HFF-Myc (cell line): ENCODE data around the gene TTLL11.
"Not testable (repeated sequence)": the region's sequence is repeated elsewhere in the genome, so short reads cannot be mapped to it uniquely, and the experiment has no call there.

ENCODE experiments used
- DNase-seq: peaks from one replicate; pipeline ENCODE4 v3.0.0-alpha.2; 2011; ENCODE audit warnings: low read depth; ENCODE audit errors: extremely low read depth
- H3K4me3 ChIP-seq: replicated peaks from 2 replicates; pipeline ENCODE4 v1.5.1; 2011; ENCODE audit warnings: low read depth, mild to moderate bottlenecking, control low read depth, low read length
- CTCF ChIP-seq: IDR thresholded peaks from 2 replicates; pipeline ENCODE4 v1.5.1; 2012; ENCODE audit warnings: mild to moderate bottlenecking, low read depth, low read length, control low read depth; ENCODE audit errors: missing control alignments

The TTLL11 gene

DNA sequence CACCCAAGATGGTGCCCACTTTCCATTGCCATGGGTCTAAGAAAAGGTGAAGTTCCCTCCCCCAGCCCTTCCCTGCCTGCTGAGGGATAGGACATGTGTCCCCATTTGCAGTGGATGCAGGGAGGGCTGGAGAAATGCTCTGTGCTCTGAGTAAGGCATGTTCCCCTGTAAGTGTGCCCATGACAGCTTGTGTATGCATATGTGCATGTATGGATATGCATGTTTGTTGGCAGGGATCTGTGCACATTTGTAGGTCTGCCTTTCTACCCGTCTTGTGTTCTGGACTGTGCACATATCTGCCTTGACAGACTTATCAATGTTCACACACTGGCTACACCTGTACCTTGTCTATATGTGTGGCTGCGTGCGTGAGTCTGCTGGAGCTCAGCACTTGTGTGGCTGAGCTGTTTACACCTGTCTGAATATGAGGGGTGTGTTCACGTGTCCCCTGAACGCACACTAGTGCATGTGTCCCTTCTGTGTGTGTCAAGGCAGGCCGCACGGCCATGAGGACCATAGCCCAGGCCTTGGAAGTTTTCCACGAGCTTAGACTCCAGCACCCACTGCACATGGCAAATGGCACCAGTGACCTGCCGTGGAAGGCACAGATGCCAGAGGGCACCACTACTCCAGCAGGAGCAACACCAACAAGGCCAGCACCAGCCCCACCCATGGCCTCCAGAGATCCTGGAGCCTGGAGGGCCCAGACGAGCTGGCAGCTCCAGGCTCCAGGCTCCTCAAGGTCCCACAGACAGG is 27.4 kb upstream of the TTLL11 start:
- no peak for DNase-seq
- TF ChIP-seq CTCF: no peak
- no peak overlapping the region for H3K4me3 ChIP-seq

DNA sequence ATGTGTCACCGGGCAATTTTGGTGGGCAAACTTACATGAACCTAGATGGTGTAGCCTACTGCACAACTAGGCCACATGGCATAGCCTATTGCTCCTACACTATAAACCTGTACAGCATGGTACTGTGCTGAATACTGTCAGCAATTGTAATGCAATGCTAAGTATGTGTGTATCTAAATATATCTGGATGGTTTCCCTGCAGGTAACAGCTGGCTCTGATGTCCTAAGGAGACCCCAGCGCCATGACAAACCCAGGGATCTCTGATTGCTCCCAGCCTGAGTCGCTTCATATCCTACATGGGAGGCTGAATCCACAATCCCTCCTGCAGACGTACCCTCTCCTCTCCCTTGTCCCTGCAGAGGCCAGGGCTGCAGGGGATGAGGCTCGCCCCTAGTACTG is 26.6 kb upstream of the TTLL11 start:
- no peak for TF ChIP-seq CTCF
- DNase-seq: no peak
- no peak overlapping the region for H3K4me3 ChIP-seq

GRCh38 chr9:122119166-122119521 is 26.0 kb upstream of the TTLL11 start:
- no peak overlapping the region for H3K4me3 ChIP-seq
- no peak for DNase-seq
- TF ChIP-seq CTCF: no peak

- no peak overlapping the region for H3K4me3 ChIP-seq
- DNase-seq: no peak
- no peak for TF ChIP-seq CTCF
Measured at GRCh38 chr9:122118343-122119165, 25.4 kb upstream of the TTLL11 start.

- not testable (repeated sequence) for DNase-seq, H3K4me3 ChIP-seq
Measured at GRCh38 chr9:122117241-122117640, 24.1 kb upstream of the TTLL11 start.

DNA sequence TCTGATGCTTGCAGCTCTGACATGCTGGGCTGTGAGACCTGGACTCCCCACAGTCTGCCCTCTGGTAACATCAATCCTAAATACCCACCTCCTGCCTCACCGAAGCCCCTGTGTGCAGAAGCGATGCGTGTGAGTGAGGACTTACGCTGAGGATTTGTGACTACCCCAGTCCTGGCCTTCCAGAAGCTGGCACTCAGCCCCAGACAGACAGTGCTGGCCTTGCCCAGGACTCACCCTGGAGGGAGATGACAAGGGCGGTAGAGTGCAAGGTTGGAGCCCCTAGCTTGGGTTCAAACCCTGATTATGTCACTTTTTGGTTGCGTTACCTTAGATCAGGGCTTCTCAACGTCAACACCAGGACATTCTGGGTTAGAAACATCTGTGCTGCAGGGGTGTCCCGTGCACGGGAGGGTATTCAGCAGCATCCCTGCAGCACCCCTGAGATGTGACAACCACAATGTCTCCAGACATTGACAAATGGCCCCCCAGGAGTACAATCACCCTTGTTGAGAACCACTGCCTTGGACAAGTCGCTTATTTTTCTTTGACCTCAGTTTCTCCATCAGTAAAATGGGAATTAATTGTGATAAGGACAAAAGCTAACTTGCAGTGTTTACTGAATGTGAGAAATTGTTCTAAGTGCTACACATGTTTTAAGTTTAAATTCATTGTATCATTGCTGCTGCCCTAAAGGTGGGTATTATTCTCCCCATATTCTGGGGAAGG is 23.5 kb upstream of the TTLL11 start:
- DNase-seq: no peak
- no peak for TF ChIP-seq CTCF
- no peak overlapping the region for H3K4me3 ChIP-seq

DNA sequence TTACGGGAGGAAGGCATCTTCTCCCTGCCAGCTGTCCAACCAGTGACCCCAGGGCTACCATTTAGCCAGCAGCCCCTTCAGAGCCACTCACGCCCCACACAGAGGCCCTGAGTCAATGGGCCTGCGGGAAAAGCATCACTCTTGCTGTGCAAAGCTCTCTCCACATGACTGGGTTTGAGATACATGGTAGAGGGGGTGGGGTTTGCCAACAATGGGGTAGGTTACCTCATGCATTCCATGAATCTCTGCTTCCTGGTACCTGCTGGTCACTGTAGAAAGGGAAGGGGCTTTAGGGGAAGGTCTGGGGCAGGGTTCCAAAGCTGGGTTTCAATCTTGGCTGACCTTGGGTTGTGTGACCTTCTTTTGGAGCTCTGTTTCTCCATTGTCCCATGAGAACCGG is 22.9 kb upstream of the TTLL11 start:
- no peak overlapping the region for H3K4me3 ChIP-seq
- DNase-seq: no peak
- TF ChIP-seq CTCF: no peak
